GM23338 (cell line): ENCODE data around the gene CYBC1. TPM values are rescaled to one million over a fixed set of nuclear protein-coding genes. Genes with fewer than 3 reads are reported as not detected.

Experiments
- ATAC-seq: fragments of 200-7000 bp; cut with Tn5 transposase; 3 replicates; pipeline ENCODE4 v1.9.1; 2020
- DNase-seq: peaks from one replicate; pipeline ENCODE4 v3.0.0-alpha.2; 2015; ENCODE audit warnings: low spot score
- H2AFZ ChIP-seq: fragments of 200-600 bp; sonication (generic); 2 replicates; pipeline ENCODE4 v1.8.0; 2016; ENCODE audit warnings: antibody characterized with exemption, mild to moderate bottlenecking, moderate library complexity
- H3F3A ChIP-seq: fragments of 200-600 bp; sonication (generic); replicated peaks from 2 replicates; pipeline ENCODE4 v1.8.0; 2017; ENCODE audit warnings: antibody characterized with exemption, mixed run types, low read depth
- H3K27ac ChIP-seq: fragments of 200-600 bp; sonication (generic); 2 replicates; pipeline ENCODE4 v1.6.1; 2016; ENCODE audit warnings: low read depth
- H3K27me3 ChIP-seq: fragments of 200-600 bp; sonication (generic); 2 replicates; pipeline ENCODE4 v1.8.0; 2016; ENCODE audit warnings: mild to moderate bottlenecking, mixed run types, moderate library complexity; ENCODE audit not compliant: insufficient read depth
- H3K36me3 ChIP-seq: fragments of 200-600 bp; sonication (generic); 2 replicates; pipeline ENCODE4 v1.8.0; 2016; ENCODE audit warnings: mild to moderate bottlenecking; ENCODE audit not compliant: insufficient read depth
- H3K4me1 ChIP-seq: fragments of 200-600 bp; sonication (generic); 2 replicates; pipeline ENCODE4 v1.8.0; 2016; ENCODE audit warnings: mild to moderate bottlenecking, moderate library complexity; ENCODE audit not compliant: insufficient read depth
- H3K4me2 ChIP-seq: fragments of 200-600 bp; sonication (generic); 2 replicates; pipeline ENCODE4 v1.7.1; 2017; ENCODE audit warnings: mixed run types
- H3K4me3 ChIP-seq: fragments of 200-600 bp; sonication (generic); 2 replicates; pipeline ENCODE4 v1.6.1; 2016; ENCODE audit warnings: mixed run types
- H3K79me2 ChIP-seq: fragments of 200-600 bp; sonication (generic); replicated peaks from 2 replicates; pipeline ENCODE4 v1.8.0; 2017; ENCODE audit warnings: mild to moderate bottlenecking; ENCODE audit not compliant: insufficient read depth
- H3K9me2 ChIP-seq: fragments of 200-600 bp; sonication (generic); 2 replicates; pipeline ENCODE4 v1.8.0; 2017; ENCODE audit not compliant: insufficient read depth
- H4K20me1 ChIP-seq: fragments of 200-600 bp; sonication (generic); replicated peaks from 2 replicates; pipeline ENCODE4 v1.8.0; 2017; ENCODE audit warnings: mild to moderate bottlenecking; ENCODE audit not compliant: insufficient read depth
- H3K27ac Mint-ChIP-seq: 2 replicates; pipeline ENCODE4 v1.8.0; 2020; ENCODE audit warnings: inconsistent platforms, mild to moderate bottlenecking, moderate library complexity, mixed read lengths
- H3K27me3 Mint-ChIP-seq: 3 replicates; pipeline ENCODE4 v1.8.0; 2022; ENCODE audit warnings: low read depth, mild to moderate bottlenecking, moderate library complexity, mixed read lengths, inconsistent platforms; ENCODE audit not compliant: insufficient read depth, poor library complexity
- H3K36me3 Mint-ChIP-seq: 3 replicates; pipeline ENCODE4 v1.8.0; 2021; ENCODE audit warnings: low read depth, mild to moderate bottlenecking, inconsistent platforms, moderate library complexity, mixed read lengths
- H3K4me1 Mint-ChIP-seq: 3 replicates; pipeline ENCODE4 v1.8.0; 2020; ENCODE audit warnings: mild to moderate bottlenecking, inconsistent platforms, mixed read lengths
- H3K4me3 Mint-ChIP-seq: 3 replicates; pipeline ENCODE4 v1.8.0; 2021; ENCODE audit warnings: moderate library complexity, mild to moderate bottlenecking, inconsistent platforms, mixed read lengths
- H3K9me3 Mint-ChIP-seq: 3 replicates; pipeline ENCODE4 v1.8.0; 2020; ENCODE audit warnings: moderate library complexity, mild to moderate bottlenecking, inconsistent platforms, mixed read lengths
- CREB1 ChIP-seq: fragments of 250-450 bp; sonication (Bioruptor Pico); IDR thresholded peaks from 2 replicates; pipeline ENCODE4 v1.5.0; 2020; ENCODE audit warnings: low read depth, mild to moderate bottlenecking, moderate library complexity
- EZH2 ChIP-seq: fragments of 200-600 bp; sonication (generic); IDR thresholded peaks from one replicate; pipeline ENCODE4 v1.8.0; 2017; ENCODE audit warnings: antibody characterized with exemption, mild to moderate bottlenecking, low read depth; ENCODE audit not compliant: unreplicated experiment
- EZH2phosphoT487 ChIP-seq: fragments of 200-600 bp; sonication (generic); IDR thresholded peaks from one replicate; pipeline ENCODE4 v1.8.1; 2018; ENCODE audit warnings: antibody characterized with exemption; ENCODE audit not compliant: unreplicated experiment
- JUNB ChIP-seq: IDR thresholded peaks from one replicate; pipeline ENCODE4 v1.6.1; 2016; ENCODE audit warnings: antibody characterized with exemption; ENCODE audit not compliant: unreplicated experiment
- NANOG ChIP-seq: IDR thresholded peaks from 2 replicates; pipeline ENCODE4 v1.6.1; 2016; ENCODE audit warnings: antibody characterized with exemption, borderline replicate concordance
- POLR2AphosphoS5 ChIP-seq: IDR thresholded peaks from 2 replicates; pipeline ENCODE4 v1.6.1; 2016; ENCODE audit warnings: antibody characterized with exemption, low read depth
- STAT1 ChIP-seq: IDR thresholded peaks from one replicate; pipeline ENCODE4 v1.6.1; 2016; ENCODE audit warnings: antibody characterized with exemption; ENCODE audit not compliant: unreplicated experiment
- ZNF114 ChIP-seq: fragments of 250-450 bp; sonication (Bioruptor Pico); IDR thresholded peaks from 2 replicates; pipeline ENCODE4 v1.5.0; 2020; ENCODE audit warnings: mild to moderate bottlenecking, moderate library complexity
- ZNF331 ChIP-seq: fragments of 250-450 bp; sonication (Bioruptor Pico); IDR thresholded peaks from 2 replicates; pipeline ENCODE4 v1.5.0; 2020; ENCODE audit warnings: low read depth, mild to moderate bottlenecking, moderate library complexity
- polyA plus RNA-seq: library from polyadenylated mRNA; unstranded; fragments of >200 nt; fragmentation: Nextera tagmentation; extraction: Ambion mirVana; gene quantifications from 2 replicates; pipeline ENCODE4 v1.2.1, GENCODE V29; 2016
- total RNA-seq: library from RNA; depleted of rRNA; stranded (reverse); fragments of >200 nt; shearing (Covaris generic); gene quantifications from 2 replicates; pipeline ENCODE4 v1.2.3, GENCODE V29; 2014
- TF ChIP-seq, protein P1 (sequence below): IDR thresholded peaks from 2 replicates; pipeline ENCODE4 v1.6.1; 2016; ENCODE audit warnings: antibody characterized with exemption
- TF ChIP-seq, protein P2 (sequence below): fragments of 250-450 bp; sonication (Bioruptor Pico); IDR thresholded peaks from 2 replicates; pipeline ENCODE4 v1.5.0; 2020; ENCODE audit warnings: mild to moderate bottlenecking, moderate library complexity
- TF ChIP-seq, protein P3 (sequence below), 2 experiments: fragments of 200-600 bp in 1 of 2; sonication (generic) in 1 of 2; conservative IDR thresholded peaks; 2 replicates each; pipeline versions ENCODE4 v1.5.1 to v1.6.1; 2016 to 2017; ENCODE audit warnings: antibody characterized with exemption in 2 of 2, low read depth in 2 of 2, mild to moderate bottlenecking in 2 of 2, moderate library complexity in 1 of 2

CYBC1 gene
- total and polyA plus RNA-seq, 2 experiments from 2014 or later = 24.7 to 72.4 TPM

DNA sequence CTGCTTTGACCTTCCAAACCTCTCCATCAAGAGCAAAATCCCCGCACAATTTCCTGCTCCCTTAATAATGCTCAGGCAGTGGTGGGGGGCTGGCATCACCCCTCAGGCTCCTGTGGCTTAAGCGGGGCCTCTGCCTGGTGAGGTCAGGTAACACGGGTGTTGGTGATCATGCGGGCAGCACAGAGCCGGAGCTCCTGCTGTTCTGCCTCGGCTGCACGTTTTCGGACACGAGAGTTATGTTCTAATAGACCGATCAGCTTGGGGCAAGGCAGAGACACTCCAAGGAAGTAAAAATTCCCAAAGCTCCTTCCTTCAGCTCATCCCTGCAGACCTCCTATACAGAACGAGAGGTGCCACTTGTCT is 14.0 kb upstream of the CYBC1 start:
- H3K4me1 ChIP-seq = no peaks in the 10 kb centered on the region
- 0 out of 2 replicates have a peak, but pooled peaks cover 3% of the 10 kb centered on the region for H3F3A ChIP-seq
- no peak overlapping the region for H3K4me3 ChIP-seq
- ATAC-seq = no peak
- H2AFZ ChIP-seq = no peak overlapping the region
- no peak for DNase-seq
- Mint-ChIP-seq H3K4me3 (no peak overlapping the region), H3K36me3 (peaks cover 67% of the 10 kb centered on the region), H3K27ac (no peak overlapping the region), H3K27me3 (peaks cover 6% of the 10 kb centered on the region), H3K4me1 (no peaks in the 10 kb centered on the region), H3K9me3 (no peaks in the 10 kb centered on the region)
- H3K36me3 ChIP-seq = peaks cover 12% of the 10 kb centered on the region
- peaks cover 6% of the 10 kb centered on the region for H4K20me1 ChIP-seq
- H3K9me2 ChIP-seq = no peaks in the 10 kb centered on the region
- H3K27me3 ChIP-seq = no peaks in the 10 kb centered on the region
- H3K4me2 ChIP-seq = no peak overlapping the region
- TF ChIP-seq, protein P1, sequence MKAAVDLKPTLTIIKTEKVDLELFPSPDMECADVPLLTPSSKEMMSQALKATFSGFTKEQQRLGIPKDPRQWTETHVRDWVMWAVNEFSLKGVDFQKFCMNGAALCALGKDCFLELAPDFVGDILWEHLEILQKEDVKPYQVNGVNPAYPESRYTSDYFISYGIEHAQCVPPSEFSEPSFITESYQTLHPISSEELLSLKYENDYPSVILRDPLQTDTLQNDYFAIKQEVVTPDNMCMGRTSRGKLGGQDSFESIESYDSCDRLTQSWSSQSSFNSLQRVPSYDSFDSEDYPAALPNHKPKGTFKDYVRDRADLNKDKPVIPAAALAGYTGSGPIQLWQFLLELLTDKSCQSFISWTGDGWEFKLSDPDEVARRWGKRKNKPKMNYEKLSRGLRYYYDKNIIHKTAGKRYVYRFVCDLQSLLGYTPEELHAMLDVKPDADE = no peak
- no peak overlapping the region for H3K27ac ChIP-seq
- peaks cover 5% of the 10 kb centered on the region for H3K79me2 ChIP-seq

- ATAC-seq (no peak), DNase-seq (no peak)
- H2AFZ ChIP-seq = no peak overlapping the region
- H3K4me3 ChIP-seq = no peak overlapping the region
- H3K36me3 ChIP-seq = peaks cover 10% of the 10 kb centered on the region; the same call in 1 of the 2 replicates
- no peaks in the 10 kb centered on the region for H3K9me3 Mint-ChIP-seq
- H3K27ac ChIP-seq = no peak overlapping the region
- no peaks in the 10 kb centered on the region for H3K4me1 Mint-ChIP-seq
- peaks cover 6% of the 10 kb centered on the region for H4K20me1 ChIP-seq
- no peaks in the 10 kb centered on the region for H3K27me3 ChIP-seq
- peaks cover 66% of the 10 kb centered on the region for H3K36me3 Mint-ChIP-seq
- no peaks in the 10 kb centered on the region for H3K9me2 ChIP-seq
- no peak overlapping the region for H3K4me2 ChIP-seq
- H3K27ac Mint-ChIP-seq = no peak overlapping the region
- no peaks in the 10 kb centered on the region for H3K4me1 ChIP-seq
- H3F3A ChIP-seq = 0 out of 2 replicates have a peak, but pooled peaks cover 6% of the 10 kb centered on the region
- H3K27me3 Mint-ChIP-seq = peaks cover 10% of the 10 kb centered on the region
- peaks cover 10% of the 10 kb centered on the region for H3K79me2 ChIP-seq
- H3K4me3 Mint-ChIP-seq = no peak overlapping the region
- TF ChIP-seq, protein P2, sequence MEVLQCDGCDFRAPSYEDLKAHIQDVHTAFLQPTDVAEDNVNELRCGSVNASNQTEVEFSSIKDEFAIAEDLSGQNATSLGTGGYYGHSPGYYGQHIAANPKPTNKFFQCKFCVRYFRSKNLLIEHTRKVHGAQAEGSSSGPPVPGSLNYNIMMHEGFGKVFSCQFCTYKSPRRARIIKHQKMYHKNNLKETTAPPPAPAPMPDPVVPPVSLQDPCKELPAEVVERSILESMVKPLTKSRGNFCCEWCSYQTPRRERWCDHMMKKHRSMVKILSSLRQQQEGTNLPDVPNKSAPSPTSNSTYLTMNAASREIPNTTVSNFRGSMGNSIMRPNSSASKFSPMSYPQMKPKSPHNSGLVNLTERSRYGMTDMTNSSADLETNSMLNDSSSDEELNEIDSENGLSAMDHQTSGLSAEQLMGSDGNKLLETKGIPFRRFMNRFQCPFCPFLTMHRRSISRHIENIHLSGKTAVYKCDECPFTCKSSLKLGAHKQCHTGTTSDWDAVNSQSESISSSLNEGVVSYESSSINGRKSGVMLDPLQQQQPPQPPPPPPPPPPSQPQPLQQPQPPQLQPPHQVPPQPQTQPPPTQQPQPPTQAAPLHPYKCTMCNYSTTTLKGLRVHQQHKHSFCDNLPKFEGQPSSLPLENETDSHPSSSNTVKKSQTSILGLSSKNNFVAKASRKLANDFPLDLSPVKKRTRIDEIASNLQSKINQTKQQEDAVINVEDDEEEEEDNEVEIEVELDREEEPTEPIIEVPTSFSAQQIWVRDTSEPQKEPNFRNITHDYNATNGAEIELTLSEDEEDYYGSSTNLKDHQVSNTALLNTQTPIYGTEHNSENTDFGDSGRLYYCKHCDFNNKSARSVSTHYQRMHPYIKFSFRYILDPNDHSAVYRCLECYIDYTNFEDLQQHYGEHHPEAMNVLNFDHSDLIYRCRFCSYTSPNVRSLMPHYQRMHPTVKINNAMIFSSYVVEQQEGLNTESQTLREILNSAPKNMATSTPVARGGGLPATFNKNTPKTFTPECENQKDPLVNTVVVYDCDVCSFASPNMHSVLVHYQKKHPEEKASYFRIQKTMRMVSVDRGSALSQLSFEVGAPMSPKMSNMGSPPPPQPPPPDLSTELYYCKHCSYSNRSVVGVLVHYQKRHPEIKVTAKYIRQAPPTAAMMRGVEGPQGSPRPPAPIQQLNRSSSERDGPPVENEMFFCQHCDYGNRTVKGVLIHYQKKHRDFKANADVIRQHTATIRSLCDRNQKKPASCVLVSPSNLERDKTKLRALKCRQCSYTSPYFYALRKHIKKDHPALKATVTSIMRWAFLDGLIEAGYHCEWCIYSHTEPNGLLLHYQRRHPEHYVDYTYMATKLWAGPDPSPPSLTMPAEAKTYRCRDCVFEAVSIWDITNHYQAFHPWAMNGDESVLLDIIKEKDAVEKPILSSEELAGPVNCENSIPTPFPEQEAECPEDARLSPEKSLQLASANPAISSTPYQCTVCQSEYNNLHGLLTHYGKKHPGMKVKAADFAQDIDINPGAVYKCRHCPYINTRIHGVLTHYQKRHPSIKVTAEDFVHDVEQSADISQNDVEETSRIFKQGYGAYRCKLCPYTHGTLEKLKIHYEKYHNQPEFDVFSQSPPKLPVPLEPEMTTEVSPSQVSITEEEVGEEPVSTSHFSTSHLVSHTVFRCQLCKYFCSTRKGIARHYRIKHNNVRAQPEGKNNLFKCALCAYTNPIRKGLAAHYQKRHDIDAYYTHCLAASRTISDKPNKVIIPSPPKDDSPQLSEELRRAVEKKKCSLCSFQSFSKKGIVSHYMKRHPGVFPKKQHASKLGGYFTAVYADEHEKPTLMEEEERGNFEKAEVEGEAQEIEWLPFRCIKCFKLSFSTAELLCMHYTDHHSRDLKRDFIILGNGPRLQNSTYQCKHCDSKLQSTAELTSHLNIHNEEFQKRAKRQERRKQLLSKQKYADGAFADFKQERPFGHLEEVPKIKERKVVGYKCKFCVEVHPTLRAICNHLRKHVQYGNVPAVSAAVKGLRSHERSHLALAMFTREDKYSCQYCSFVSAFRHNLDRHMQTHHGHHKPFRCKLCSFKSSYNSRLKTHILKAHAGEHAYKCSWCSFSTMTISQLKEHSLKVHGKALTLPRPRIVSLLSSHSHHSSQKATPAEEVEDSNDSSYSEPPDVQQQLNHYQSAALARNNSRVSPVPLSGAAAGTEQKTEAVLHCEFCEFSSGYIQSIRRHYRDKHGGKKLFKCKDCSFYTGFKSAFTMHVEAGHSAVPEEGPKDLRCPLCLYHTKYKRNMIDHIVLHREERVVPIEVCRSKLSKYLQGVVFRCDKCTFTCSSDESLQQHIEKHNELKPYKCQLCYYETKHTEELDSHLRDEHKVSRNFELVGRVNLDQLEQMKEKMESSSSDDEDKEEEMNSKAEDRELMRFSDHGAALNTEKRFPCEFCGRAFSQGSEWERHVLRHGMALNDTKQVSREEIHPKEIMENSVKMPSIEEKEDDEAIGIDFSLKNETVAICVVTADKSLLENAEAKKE (CRISPR knock-in tag) = no peak
- TF ChIP-seq EZH2 (no peak), EZH2phosphoT487 (no peak), JUNB (no peak), ZNF331 (CRISPR knock-in tag) (no peak), POLR2AphosphoS5 (no peak), ZNF114 (CRISPR knock-in tag) (no peak), CREB1 (CRISPR knock-in tag) (no peak), STAT1 (no peak), NANOG (no peak)
- TF ChIP-seq, protein P1 = no peak
- TF ChIP-seq, protein P3, sequence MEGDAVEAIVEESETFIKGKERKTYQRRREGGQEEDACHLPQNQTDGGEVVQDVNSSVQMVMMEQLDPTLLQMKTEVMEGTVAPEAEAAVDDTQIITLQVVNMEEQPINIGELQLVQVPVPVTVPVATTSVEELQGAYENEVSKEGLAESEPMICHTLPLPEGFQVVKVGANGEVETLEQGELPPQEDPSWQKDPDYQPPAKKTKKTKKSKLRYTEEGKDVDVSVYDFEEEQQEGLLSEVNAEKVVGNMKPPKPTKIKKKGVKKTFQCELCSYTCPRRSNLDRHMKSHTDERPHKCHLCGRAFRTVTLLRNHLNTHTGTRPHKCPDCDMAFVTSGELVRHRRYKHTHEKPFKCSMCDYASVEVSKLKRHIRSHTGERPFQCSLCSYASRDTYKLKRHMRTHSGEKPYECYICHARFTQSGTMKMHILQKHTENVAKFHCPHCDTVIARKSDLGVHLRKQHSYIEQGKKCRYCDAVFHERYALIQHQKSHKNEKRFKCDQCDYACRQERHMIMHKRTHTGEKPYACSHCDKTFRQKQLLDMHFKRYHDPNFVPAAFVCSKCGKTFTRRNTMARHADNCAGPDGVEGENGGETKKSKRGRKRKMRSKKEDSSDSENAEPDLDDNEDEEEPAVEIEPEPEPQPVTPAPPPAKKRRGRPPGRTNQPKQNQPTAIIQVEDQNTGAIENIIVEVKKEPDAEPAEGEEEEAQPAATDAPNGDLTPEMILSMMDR (conservative IDR thresholded peaks at IDR 0.05; ENCODE audit: low read depth in 2 of 2) = no peak
These were observed 13.5 kb upstream of the CYBC1 start for GRCh38 chr17:82463925-82464566.
